HCT116 (cell line): Measurements from ENCODE around the gene CMBL. TPM values are rescaled to one million over a fixed set of nuclear protein-coding genes. Genes with fewer than 3 reads are reported as not detected.
"Not testable (repeated sequence)": the region's sequence is repeated elsewhere in the genome, so short reads cannot be mapped to it uniquely, and the experiment has no call there.

Experiments used
- ATAC-seq: fragments of 200-7000 bp; cut with Tn5 transposase; 2 replicates; pipeline ENCODE4 v1.9.1; 2020; ENCODE audit warnings: mild to moderate bottlenecking, moderate library complexity
- BruUV-seq: library from RNA; stranded (reverse); fragments of 400-500 nt; replicated peaks from 2 replicates; lab custom pipeline; 2021; lab: Mats Ljungman, UMichigan
- CTCF ChIA-PET: fragments of 300-600 bp; sonication (Branson Sonifier 250); formaldehyde crosslinking; loops from one replicate; lab custom pipeline; 2021; ENCODE audit warnings: antibody characterized with exemption; lab: Charles Lee
- POLR2A ChIA-PET: fragments of 300-600, 350-600 bp; sonication (Branson Sonifier 250); formaldehyde crosslinking; loops from one replicate; lab custom pipeline; 2021; ENCODE audit warnings: antibody characterized with exemption; lab: Charles Lee
- RAD21 ChIA-PET, 2 experiments: fragments of 300-600 bp; sonication (Branson Sonifier 250); formaldehyde crosslinking; loops; one replicate each; lab custom pipeline; 2023; ENCODE audit warnings: low total read pairs in 2 of 2; ENCODE audit not compliant: uncharacterized antibody in 2 of 2, unreplicated experiment in 2 of 2, low non-redundant PET in 1 of 2; lab: Charles Lee
- DNase-seq: peaks from one replicate; pipeline ENCODE4 v3.0.0-alpha.2; 2010; ENCODE audit warnings: low read depth, low spot score
- H2AFZ ChIP-seq: fragments of 200-600 bp; shearing (Covaris generic), sonication (generic); 2 replicates; pipeline ENCODE4 v1.6.1; 2017; ENCODE audit warnings: low read depth, mixed run types, mixed read lengths, antibody characterized with exemption, low read length; ENCODE audit not compliant: poor library complexity, severe bottlenecking
- H3K27ac ChIP-seq: 2 replicates; pipeline ENCODE4 v1.5.1; 2012; ENCODE audit warnings: low read depth, low read length
- H3K27me3 ChIP-seq: fragments of 200-600 bp; sonication (generic); 2 replicates; pipeline ENCODE4 v1.6.1; 2016; ENCODE audit warnings: mixed run types, low read length, mixed read lengths; ENCODE audit not compliant: insufficient read depth
- H3K36me3 ChIP-seq, 2 experiments: fragments of 200-500 bp in 1 of 2; fragments of 200-600 bp in 1 of 2; sonication (Bioruptor generic) in 1 of 2; sonication (generic) in 1 of 2; 2 replicates each; pipeline versions ENCODE4 v1.5.1 to v1.6.1; 2014 to 2016; ENCODE audit warnings: low read length in 2 of 2, inconsistent platforms in 1 of 2, mixed read lengths in 1 of 2, mixed run types in 1 of 2; ENCODE audit not compliant: insufficient read depth in 2 of 2, control insufficient read depth in 1 of 2
- H3K4me1 ChIP-seq, 2 experiments: fragments of 200-600 bp in 1 of 2; sonication (generic) in 1 of 2; 2 replicates each; pipeline versions ENCODE4 v1.5.1 to v1.6.1; 2012 to 2017; ENCODE audit warnings: low read length in 2 of 2, inconsistent platforms in 1 of 2, mild to moderate bottlenecking in 1 of 2, mixed read lengths in 1 of 2, mixed run types in 1 of 2, moderate library complexity in 1 of 2; ENCODE audit not compliant: insufficient read depth in 2 of 2, control insufficient read depth in 1 of 2
- H3K4me2 ChIP-seq: fragments of 200-600 bp; sonication (generic); 2 replicates; pipeline ENCODE4 v1.6.1; 2017; ENCODE audit warnings: mixed run types, low read length, mixed read lengths
- H3K4me3 ChIP-seq, 2 experiments: fragments of 200-600 bp in 1 of 2; sonication (generic) in 1 of 2; replicated peaks in 1 of 2; 2 replicates each; pipeline ENCODE4 v1.5.1; 2011 to 2016; ENCODE audit warnings: low read length in 2 of 2, control low read depth in 1 of 2, low read depth in 1 of 2, mild to moderate bottlenecking in 1 of 2, mixed read lengths in 1 of 2, mixed run types in 1 of 2
- H3K79me2 ChIP-seq: fragments of 200-600 bp; sonication (generic); 2 replicates; pipeline ENCODE4 v1.6.1; 2017; ENCODE audit warnings: mild to moderate bottlenecking, mixed run types, low read length, moderate library complexity, mixed read lengths; ENCODE audit not compliant: insufficient read depth
- H3K9ac ChIP-seq: fragments of 200-600 bp; sonication (generic); 2 replicates; pipeline ENCODE4 v1.6.1; 2016; ENCODE audit warnings: low read length, mixed read lengths
- H3K9me2 ChIP-seq: fragments of 200-600 bp; sonication (generic), shearing (Covaris generic); 2 replicates; pipeline ENCODE4 v1.6.1; 2017; ENCODE audit warnings: mixed run types, mild to moderate bottlenecking, moderate library complexity; ENCODE audit not compliant: insufficient read depth
- H3K9me3 ChIP-seq, 2 experiments: fragments of 200-500 bp in 1 of 2; fragments of 200-600 bp in 1 of 2; sonication (Bioruptor generic) in 1 of 2; sonication (generic) in 1 of 2; 2 replicates each; pipeline ENCODE4 v1.6.1; 2014 to 2017; ENCODE audit warnings: low read length in 2 of 2, mixed read lengths in 2 of 2, inconsistent platforms in 1 of 2, low read depth in 1 of 2, mild to moderate bottlenecking in 1 of 2, mixed run types in 1 of 2, moderate library complexity in 1 of 2; ENCODE audit not compliant: control insufficient read depth in 1 of 2, insufficient read depth in 1 of 2
- H4K20me1 ChIP-seq: fragments of 200-600 bp; sonication (generic), shearing (Covaris generic); 2 replicates; pipeline ENCODE4 v1.6.1; 2017; ENCODE audit warnings: mixed run types, mild to moderate bottlenecking, moderate library complexity; ENCODE audit not compliant: insufficient read depth
- CEBPB ChIP-seq: IDR thresholded peaks from 2 replicates; pipeline ENCODE4 v1.6.1; 2012; ENCODE audit warnings: low read depth
- EGR1 ChIP-seq: IDR thresholded peaks from 2 replicates; pipeline ENCODE4 v1.6.1; 2012; ENCODE audit warnings: low read depth
- ELF1 ChIP-seq: IDR thresholded peaks from 2 replicates; pipeline ENCODE4 v1.6.1; 2012; ENCODE audit warnings: low read depth, borderline replicate concordance
- FOSL1 ChIP-seq: IDR thresholded peaks from 2 replicates; pipeline ENCODE4 v1.6.1; 2012; ENCODE audit warnings: low read depth
- POLR2A ChIP-seq: IDR thresholded peaks from 2 replicates; pipeline ENCODE4 v1.7.0; 2011; ENCODE audit warnings: borderline replicate concordance; ENCODE audit not compliant: insufficient read depth, insufficient read length; ENCODE audit errors: extremely low read depth
- POLR2AphosphoS5 ChIP-seq: IDR thresholded peaks from 2 replicates; pipeline ENCODE4 v1.6.1; 2011; ENCODE audit warnings: mild to moderate bottlenecking, low read depth, low read length, moderate library complexity
- SIN3A ChIP-seq: IDR thresholded peaks from 2 replicates; pipeline ENCODE4 v1.6.1; 2012; ENCODE audit warnings: low read depth
- SP1 ChIP-seq: IDR thresholded peaks from 2 replicates; pipeline ENCODE4 v1.6.1; 2012; ENCODE audit warnings: low read depth
- ZFX ChIP-seq: fragments of 450-650 bp; IDR thresholded peaks from 2 replicates; pipeline ENCODE4 v1.6.1; 2017
- intact Hi-C: fragments of 100-400 bp; cut with micrococcal nuclease; formaldehyde crosslinking; loops from 2 replicates; pipeline ENCODE4 v1.10.0; 2022
- total RNA-seq: library from RNA; stranded (reverse); gene quantifications from one replicate; pipeline ENCODE4 v1.2.1, GENCODE V29; 2021; ENCODE audit not compliant: unreplicated experiment
- TF ChIP-seq, protein P1 (sequence below): IDR thresholded peaks from 2 replicates; pipeline ENCODE4 v1.6.1; 2012
- TF ChIP-seq, protein P2 (sequence below): IDR thresholded peaks from 2 replicates; pipeline ENCODE4 v1.6.1; 2011; ENCODE audit warnings: mild to moderate bottlenecking, low read length, moderate library complexity; ENCODE audit not compliant: insufficient replicate concordance; ENCODE audit errors: extremely low read depth

The CMBL gene
- total RNA-seq, 1 experiment from 2014 or later = 51.0 TPM

DNA sequence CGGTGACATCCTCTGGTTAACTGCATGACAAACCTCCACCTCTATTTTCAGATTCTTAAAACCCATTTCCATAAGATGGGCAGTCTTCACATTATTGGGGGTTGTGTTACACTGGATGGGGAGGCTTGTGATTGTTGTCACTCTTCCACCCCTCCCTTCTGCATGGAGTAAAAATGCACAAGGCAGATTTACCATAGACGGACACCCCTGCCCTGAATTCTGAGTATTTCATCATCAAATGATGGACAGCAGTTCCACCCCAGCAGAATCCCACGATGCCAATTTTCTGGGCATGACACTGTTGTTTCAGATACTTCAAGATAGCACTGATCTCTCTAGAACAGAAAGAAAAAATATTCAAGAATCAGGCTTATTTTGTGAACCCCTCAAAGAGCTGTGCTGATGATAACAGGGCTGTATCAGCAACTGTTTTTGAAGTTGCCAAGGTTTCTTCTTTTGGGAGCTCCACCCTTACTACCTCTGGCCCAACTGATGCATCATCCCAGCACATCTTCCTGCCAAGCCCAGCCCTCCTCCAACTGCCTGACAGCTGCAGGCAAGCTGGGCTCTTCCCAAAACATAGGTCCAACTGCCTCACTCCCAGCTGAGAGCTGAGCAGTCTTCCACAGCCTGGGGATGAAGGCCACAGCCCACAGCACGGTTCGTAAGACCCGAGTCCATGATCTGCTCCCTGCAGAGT is 21.4 kb downstream of the CMBL start:
- Histone ChIP-seq H3K27me3 (no peaks in the 10 kb centered on the region), H3K79me2 (peaks cover 3% of the 10 kb centered on the region; the same call in 1 of the 2 replicates), H3K4me1 (0 out of 4 replicates have a peak, but pooled peaks cover 2 to 4% of the 10 kb centered on the region in 2 experiments), H4K20me1 (no peaks in the 10 kb centered on the region), H3K4me3 (no peak overlapping the region), H3K36me3 (peaks cover 6 to 8% of the 10 kb centered on the region in 2 experiments; a peak in 2 of 4 replicates), H3K9ac (no peak overlapping the region), H3K4me2 (no peak overlapping the region), H2AFZ (no peak overlapping the region), H3K9me2 (no peaks in the 10 kb centered on the region), H3K9me3 (no peaks in the 10 kb centered on the region), H3K27ac (no peak overlapping the region)
- POLR2A ChIA-PET = no interaction called here
- RAD21 ChIA-PET = interaction anchor here in 1 of 2 experiments (1.2 kb wide), 1 partner anchor 78 kb away, joined by 3 read pairs; no protein-coding TSS in a partner anchor
- intact Hi-C loops = no loop called here
- no TSS peak for BruUV-seq
- ATAC-seq = no peak
- TF ChIP-seq CEBPB = no peak
- no peak for TF ChIP-seq FOSL1
- no peak for TF ChIP-seq EGR1
- no peak for TF ChIP-seq ELF1
- TF ChIP-seq, protein P1, sequence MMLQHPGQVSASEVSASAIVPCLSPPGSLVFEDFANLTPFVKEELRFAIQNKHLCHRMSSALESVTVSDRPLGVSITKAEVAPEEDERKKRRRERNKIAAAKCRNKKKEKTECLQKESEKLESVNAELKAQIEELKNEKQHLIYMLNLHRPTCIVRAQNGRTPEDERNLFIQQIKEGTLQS = no peak
- TF ChIP-seq SIN3A = no peak
- no peak for TF ChIP-seq ZFX
- TF ChIP-seq SP1 = no peak
- TF ChIP-seq, protein P2, sequence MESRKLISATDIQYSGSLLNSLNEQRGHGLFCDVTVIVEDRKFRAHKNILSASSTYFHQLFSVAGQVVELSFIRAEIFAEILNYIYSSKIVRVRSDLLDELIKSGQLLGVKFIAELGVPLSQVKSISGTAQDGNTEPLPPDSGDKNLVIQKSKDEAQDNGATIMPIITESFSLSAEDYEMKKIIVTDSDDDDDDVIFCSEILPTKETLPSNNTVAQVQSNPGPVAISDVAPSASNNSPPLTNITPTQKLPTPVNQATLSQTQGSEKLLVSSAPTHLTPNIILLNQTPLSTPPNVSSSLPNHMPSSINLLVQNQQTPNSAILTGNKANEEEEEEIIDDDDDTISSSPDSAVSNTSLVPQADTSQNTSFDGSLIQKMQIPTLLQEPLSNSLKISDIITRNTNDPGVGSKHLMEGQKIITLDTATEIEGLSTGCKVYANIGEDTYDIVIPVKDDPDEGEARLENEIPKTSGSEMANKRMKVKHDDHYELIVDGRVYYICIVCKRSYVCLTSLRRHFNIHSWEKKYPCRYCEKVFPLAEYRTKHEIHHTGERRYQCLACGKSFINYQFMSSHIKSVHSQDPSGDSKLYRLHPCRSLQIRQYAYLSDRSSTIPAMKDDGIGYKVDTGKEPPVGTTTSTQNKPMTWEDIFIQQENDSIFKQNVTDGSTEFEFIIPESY = no peak
- no peak for TF ChIP-seq POLR2AphosphoS5
- no peak for TF ChIP-seq POLR2A
- CTCF ChIA-PET = no interaction called here
- DNase-seq = no peak

DNA sequence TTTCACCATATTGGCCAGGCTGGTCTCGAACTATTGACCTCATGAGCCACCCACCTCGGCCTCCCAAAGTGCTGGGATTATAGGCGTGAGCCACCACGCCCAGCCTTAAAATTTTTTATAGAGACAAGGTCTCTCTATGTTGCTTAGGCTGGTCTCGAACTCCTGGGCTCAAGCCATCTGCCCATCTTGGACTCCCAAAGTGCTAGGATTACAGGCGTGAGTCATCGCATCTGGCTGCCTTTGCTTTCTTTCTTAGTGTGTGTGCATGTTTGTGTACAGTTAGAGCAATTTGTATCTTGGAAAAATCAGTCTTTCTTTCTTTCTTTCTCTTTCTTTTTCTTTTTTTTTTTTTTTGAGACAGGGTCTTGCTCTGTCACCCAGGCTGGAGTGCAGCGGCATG is 22.3 kb downstream of the CMBL start:
- H3K9me2 ChIP-seq, H3K27me3 ChIP-seq, intact Hi-C loops, H3K36me3 ChIP-seq, POLR2A ChIA-PET, H2AFZ ChIP-seq, H3K4me1 ChIP-seq, H3K9me3 ChIP-seq, H3K27ac ChIP-seq, H3K4me3 ChIP-seq, H4K20me1 ChIP-seq, H3K4me2 ChIP-seq, ATAC-seq, CTCF ChIA-PET, H3K9ac ChIP-seq, DNase-seq, BruUV-seq, H3K79me2 ChIP-seq: not testable (repeated sequence)
- RAD21 ChIA-PET = interaction anchor here in 1 of 2 experiments (1.2 kb wide), 1 partner anchor 79 kb away, joined by 3 read pairs; no protein-coding TSS in a partner anchor
